ENCODE results near the gene TEX30. TPM values are rescaled to one million over a fixed set of nuclear protein-coding genes. Genes with fewer than 3 reads are reported as not detected.

The TEX30 gene
- total RNA-seq (14.5 and 19.8 TPM in 2 replicates), polyA plus RNA-seq (8.0 and 12.5 TPM in 2 replicates), polyA minus RNA-seq (1.7 and 3.7 TPM in 2 replicates), Bru-seq, nascent RNA (percentile 76 among the genes with signal in this experiment), BruChase-seq, experiment 1, labeled RNA remaining after a 6-hour chase (percentile 74 among the genes with signal in this experiment), BruChase-seq, experiment 2, labeled RNA remaining after a 2-hour chase (percentile 71 among the genes with signal in this experiment)
- polyA plus RNA-seq (2011; cell fraction: cytosol; rRNA removed) = 18.2 and 18.3 TPM in 2 replicates
- 9.8 and 14.0 TPM in 2 replicates for polyA plus RNA-seq (2011; cell fraction: nucleus; rRNA removed)
- 12.8 and 23.7 TPM in 2 replicates for polyA plus RNA-seq (2012)
- 9.7 TPM for polyA minus RNA-seq (2011; cell fraction: cytosol; rRNA and poly(A)+ RNA removed)
- 2.5 and 5.0 TPM in 2 replicates for polyA minus RNA-seq (2011; cell fraction: nucleus; rRNA and poly(A)+ RNA removed)
- long read RNA-seq, transcript TEX30-206 (6 exons, 1,165 nt) = major isoform, 72 of 116 reads
- long read RNA-seq, transcript TEX30-205 (5 exons, 959 nt) = minor isoform, 17 of 116 reads
- long read RNA-seq, transcript TEX30-202 (5 exons, 1,038 nt) = minor isoform, 12 of 116 reads
- long read RNA-seq, partial matches to known transcripts = 6 of 116 reads
- long read RNA-seq, other reads (novel, unspliced or antisense) = 7 of 116 reads

GRCh38 chr13:102773441-102774213 is at the start of gene TEX30:
TSS of gene TEX30 (minus strand) at chr13:102773786. CDS start at chr13:102770026, 3,760 bp downstream.
- POLR2A ChIA-PET = interaction anchor here (0.7 to 1.2 kb wide), 5 partner anchors 27 to 187 kb away, joined by 3 to 4 read pairs (median 3); partner anchors contain the start of gene ERCC5

More at GRCh38 chr13:102773441-102774213, at the start of gene TEX30:
- dilution Hi-C loops (cut with MboI; ENCODE audit: extremely low pct_ligation_motif_present, low sequenced_read_pairs) = no loop called here
- H3K4me1 ChIP-seq (ENCODE audit: control insufficient read depth, extremely low read depth, insufficient read depth, low read length) = peaks cover 18% of the 10 kb centered on the region
- H3K36me3 ChIP-seq (ENCODE audit: control insufficient read depth in 2 of 2, extremely low read depth in 1 of 2, insufficient read depth in 2 of 2, low read length in 2 of 2) = no peaks in the 10 kb centered on the region
- BruUV-seq (replicated peaks) = no TSS peak
- H3K9ac ChIP-seq (replicated peaks; ENCODE audit: extremely low read depth, insufficient read depth, low read length) = peak within 1 kb of the TSS; percentile 88
- peak; percentile 94 for FAIRE-seq
- peaks cover 22% of the 10 kb centered on the region for H3K79me2 ChIP-seq (ENCODE audit: control insufficient read depth, insufficient read depth, low read length)
- peak; percentile 90 for DNase-seq (ENCODE audit: low read depth, low spot score)
- peak within 1 kb of the TSS; percentile 98 for H2AFZ ChIP-seq (ENCODE audit: low read depth, low read length)
- peak within 1 kb of the TSS; percentile 79 for H3K4me2 ChIP-seq (ENCODE audit: insufficient read depth, low read length)
- H3K27me3 ChIP-seq (ENCODE audit: control insufficient read depth in 2 of 2, insufficient read depth in 2 of 2, low read length in 2 of 2) = no peaks in the 10 kb centered on the region
- H3K27ac ChIP-seq (ENCODE audit: insufficient read depth, low read depth, low read length) = peak within 1 kb of the TSS; percentile 76
- no peaks in the 10 kb centered on the region for H4K20me1 ChIP-seq (replicated peaks; ENCODE audit: control insufficient read depth, extremely low read depth, insufficient read depth, low read length)
- CTCF ChIA-PET = interaction anchor here (0.8 to 1.9 kb wide), 8 partner anchors 21 to 181 kb away, joined by 3 to 10 read pairs (median 6); partner anchors contain the start of gene ERCC5
- TF ChIP-seq FOS (IDR thresholded peaks at IDR 0.05; ENCODE audit: borderline replicate concordance, insufficient read depth, low read length) (peak; percentile 7), POLR2A (IDR thresholded peaks at IDR 0.05; ENCODE audit: low read depth, low read length) (peak; percentile 97), GATA2 (IDR thresholded peaks at IDR 0.05; ENCODE audit: insufficient read depth, insufficient read length, low read depth, low read length) (no peak), MYC (IDR thresholded peaks at IDR 0.05; ENCODE audit: low read depth, low read length) (no peak), EZH2 (IDR thresholded peaks at IDR 0.05; ENCODE audit: borderline replicate concordance, low read depth, low read length, severe bottlenecking) (no peak), MAX (IDR thresholded peaks at IDR 0.05; ENCODE audit: insufficient read depth, insufficient read length) (peak; percentile 86), JUN (IDR thresholded peaks at IDR 0.05; ENCODE audit: borderline replicate concordance, insufficient read depth, insufficient read length, low read depth) (no peak), POLR2AphosphoS5 (IDR thresholded peaks at IDR 0.05; ENCODE audit: insufficient read depth, low read depth, low read length) (peak; percentile 97), CTCF (IDR thresholded peaks at IDR 0.05; ENCODE audit: extremely low read depth in 1 of 2, insufficient read depth in 1 of 2, low read depth in 1 of 2, low read length in 2 of 2) (peak in 1 of 2 donors; percentile 10)
- intact Hi-C loops (cut with micrococcal nuclease) = loop anchor here (1.0 to 2.0 kb wide), 8 partner anchors 27 to 379 kb away; partner anchors contain the start of gene TPP2
- H3K9me3 ChIP-seq (replicated peaks; ENCODE audit: control insufficient read depth, insufficient read depth, low read length) = no peaks in the 10 kb centered on the region
- H3K4me3 ChIP-seq (replicated peaks in 1 of 3; ENCODE audit: insufficient read depth in 1 of 3, low read depth in 1 of 3, low read length in 3 of 3) = peak within 1 kb of the TSS; percentile 85 to 94 (median 88)
- H3K9me1 ChIP-seq (replicated peaks; ENCODE audit: control insufficient read depth, extremely low read depth, insufficient read depth, low read length) = no peaks in the 10 kb centered on the region

Measured in endothelial cell of umbilical vein (primary cell).